Skin of body (tissue), 2 donors: ENCODE data around the gene EOMES. TPM values are rescaled to one million over a fixed set of nuclear protein-coding genes. Genes with fewer than 3 reads are reported as not detected.

Experiments
- DNase-seq: peaks from one replicate; lab custom pipeline; 2025; lab: John Stamatoyannopoulos, UW
- total RNA-seq: library from RNA; depleted of rRNA; stranded (reverse); fragments of >200 nt; gene quantifications from one replicate; pipeline ENCODE4 v1.2.3, GENCODE V29; 2014

EOMES gene
- total RNA-seq, 1 donor from 2014 or later: 0.49 TPM

GRCh38 chr3:27720899-27721716 is 1.0 kb downstream of the EOMES start:
- DNase-seq: no peak

GRCh38 chr3:27719314-27720003 is 2.7 kb downstream of the EOMES start:
- no peak for DNase-seq

GRCh38 chr3:27718459-27718858 is 3.7 kb downstream of the EOMES start:
- DNase-seq: no peak

- no peak for DNase-seq
Measured at GRCh38 chr3:27717200-27717852, 4.8 kb downstream of the EOMES start.

GRCh38 chr3:27716309-27716708 is 5.8 kb downstream of the EOMES start:
- DNase-seq: no peak

GRCh38 chr3:27715863-27716262 is 6.3 kb downstream of the EOMES start:
- DNase-seq: no peak

GRCh38 chr3:27715454-27715806 is 6.7 kb downstream of the EOMES start:
- DNase-seq: no peak

GRCh38 chr3:27714692-27715453 is 7.2 kb downstream of the EOMES start:
- DNase-seq: no peak

GRCh38 chr3:27714146-27714526 is 8.0 kb downstream of the EOMES start:
- DNase-seq: no peak

GRCh38 chr3:27713435-27714145 is 8.5 kb downstream of the EOMES start:
- no peak for DNase-seq

- no peak for DNase-seq
Measured at GRCh38 chr3:27713078-27713423, 9.1 kb downstream of the EOMES start.

- peak; percentile 68 for DNase-seq
Measured at GRCh38 chr3:27712136-27713077, 9.7 kb downstream of the EOMES start.

GRCh38 chr3:27708250-27708649 is 13.9 kb downstream of the EOMES start:
- no peak for DNase-seq

- DNase-seq: no peak
Measured at GRCh38 chr3:27699067-27699466, 23.1 kb downstream of the EOMES start.

GRCh38 chr3:27696906-27697305 is 25.2 kb downstream of the EOMES start:
- DNase-seq: no peak

GRCh38 chr3:27695636-27696035 is 26.5 kb downstream of the EOMES start:
- DNase-seq: no peak

- no peak for DNase-seq
Measured at GRCh38 chr3:27688053-27688452, 34.1 kb downstream of the EOMES start.

GRCh38 chr3:27686642-27687041 is 35.5 kb downstream of the EOMES start:
- no peak for DNase-seq

- no peak for DNase-seq
Measured at GRCh38 chr3:27685474-27685873, 36.6 kb downstream of the EOMES start.

- DNase-seq: no peak
Measured at GRCh38 chr3:27684302-27684701, 37.8 kb downstream of the EOMES start.
